Measurements from ENCODE around the gene FGD4.

Gene FGD4

GRCh38 chr12:32483499-32483898 is 84.1 kb downstream of the FGD4 start:
- peaks cover 0 to 30% (median 19%) of the 10 kb centered on the region in 5 donors for H3K4me1 ChIP-seq (ENCODE audit: control insufficient read depth in 5 of 5, insufficient read depth in 5 of 5, low read length in 5 of 5)
- H3K27ac ChIP-seq (ENCODE audit: low read depth, low read length): peak overlapping the region; percentile 38
- no peak overlapping the region for H3K9ac ChIP-seq (ENCODE audit: low read length in 5 of 5)
- no peaks in the 10 kb centered on the region for H3K27me3 ChIP-seq (ENCODE audit: control insufficient read depth in 5 of 5, insufficient read depth in 4 of 5, low read length in 5 of 5)
- no peaks in the 10 kb centered on the region for H3K36me3 ChIP-seq (ENCODE audit: control insufficient read depth in 5 of 5, insufficient read depth in 5 of 5, low read length in 5 of 5)
- no peak overlapping the region for H3K4me3 ChIP-seq (ENCODE audit: low read depth in 1 of 5, low read length in 5 of 5)
- no peaks in the 10 kb centered on the region for H3K9me3 ChIP-seq (ENCODE audit: control insufficient read depth in 5 of 5, low read length in 5 of 5)

DNA sequence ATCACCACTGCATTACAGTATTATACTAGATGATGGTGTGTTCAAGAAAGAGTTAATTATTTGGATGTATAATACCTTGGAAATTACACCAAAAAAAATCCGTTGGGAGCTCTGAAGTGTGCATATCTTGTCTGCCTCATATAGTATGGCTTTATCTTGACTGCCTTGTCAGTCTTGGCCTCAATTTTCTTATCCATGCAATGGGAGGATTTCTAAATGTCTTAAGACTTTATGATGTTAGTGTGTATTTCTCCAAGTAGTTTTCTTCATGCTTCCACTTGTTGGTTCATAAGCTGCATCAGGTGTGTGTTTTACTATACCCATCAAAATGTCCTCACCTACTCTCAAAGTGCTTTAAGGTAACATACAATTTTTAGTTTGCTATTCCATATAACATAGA is 84.6 kb downstream of the FGD4 start:
- Histone ChIP-seq H3K4me3 (ENCODE audit: low read depth in 1 of 5, low read length in 5 of 5) (no peak overlapping the region), H3K9ac (ENCODE audit: low read length in 5 of 5) (no peak overlapping the region), H3K27ac (ENCODE audit: low read depth, low read length) (no peak overlapping the region), H3K27me3 (ENCODE audit: control insufficient read depth in 5 of 5, insufficient read depth in 4 of 5, low read length in 5 of 5) (no peaks in the 10 kb centered on the region), H3K9me3 (ENCODE audit: control insufficient read depth in 5 of 5, low read length in 5 of 5) (no peaks in the 10 kb centered on the region), H3K4me1 (ENCODE audit: control insufficient read depth in 5 of 5, insufficient read depth in 5 of 5, low read length in 5 of 5) (peaks cover 0 to 30% (median 19%) of the 10 kb centered on the region in 5 donors), H3K36me3 (ENCODE audit: control insufficient read depth in 5 of 5, insufficient read depth in 5 of 5, low read length in 5 of 5) (no peaks in the 10 kb centered on the region)

- Histone ChIP-seq H3K4me3 (ENCODE audit: low read depth in 1 of 5, low read length in 5 of 5) (no peak overlapping the region), H3K4me1 (ENCODE audit: control insufficient read depth in 5 of 5, insufficient read depth in 5 of 5, low read length in 5 of 5) (peaks cover 0 to 30% (median 19%) of the 10 kb centered on the region in 5 donors), H3K9me3 (ENCODE audit: control insufficient read depth in 5 of 5, low read length in 5 of 5) (no peaks in the 10 kb centered on the region), H3K27ac (ENCODE audit: low read depth, low read length) (peak overlapping the region; percentile 57), H3K36me3 (ENCODE audit: control insufficient read depth in 5 of 5, insufficient read depth in 5 of 5, low read length in 5 of 5) (no peaks in the 10 kb centered on the region), H3K27me3 (ENCODE audit: control insufficient read depth in 5 of 5, insufficient read depth in 4 of 5, low read length in 5 of 5) (no peaks in the 10 kb centered on the region), H3K9ac (ENCODE audit: low read length in 5 of 5) (peak overlapping the region in 1 of 5 donors; percentile 59)
Measured at GRCh38 chr12:32486158-32486557, 86.8 kb downstream of the FGD4 start.

DNA sequence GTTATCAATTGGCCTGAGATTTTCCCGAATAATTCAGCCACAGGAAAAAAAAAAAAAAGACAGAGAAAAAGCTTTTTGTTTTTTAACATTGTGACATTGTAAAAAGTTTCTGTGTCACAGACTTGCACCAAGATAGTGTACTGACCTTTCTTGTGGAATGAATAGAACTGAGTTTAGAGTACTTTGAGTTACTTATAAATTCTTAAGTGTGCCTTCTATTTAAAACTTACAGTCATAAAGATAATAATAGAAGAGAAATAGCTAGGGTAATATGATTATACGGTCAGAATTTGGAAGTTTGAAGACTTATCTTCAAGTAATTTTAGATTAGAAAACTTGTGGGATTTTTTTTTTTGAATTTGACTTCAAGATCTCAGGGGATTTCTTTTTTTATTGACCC is 88.8 kb downstream of the FGD4 start:
- H3K27ac ChIP-seq (ENCODE audit: low read depth, low read length): no peak overlapping the region
- peaks cover 0 to 15% (median 8%) of the 10 kb centered on the region in 5 donors for H3K4me1 ChIP-seq (ENCODE audit: control insufficient read depth in 5 of 5, insufficient read depth in 5 of 5, low read length in 5 of 5)
- H3K36me3 ChIP-seq (ENCODE audit: control insufficient read depth in 5 of 5, insufficient read depth in 5 of 5, low read length in 5 of 5): no peaks in the 10 kb centered on the region

GRCh38 chr12:32489070-32489469 is 89.7 kb downstream of the FGD4 start:
- Histone ChIP-seq H3K27ac (ENCODE audit: low read depth, low read length) (no peak overlapping the region), H3K27me3 (ENCODE audit: control insufficient read depth in 5 of 5, insufficient read depth in 4 of 5, low read length in 5 of 5) (no peaks in the 10 kb centered on the region), H3K4me1 (ENCODE audit: control insufficient read depth in 5 of 5, insufficient read depth in 5 of 5, low read length in 5 of 5) (peaks cover 0 to 9% (median 5%) of the 10 kb centered on the region in 5 donors), H3K9me3 (ENCODE audit: control insufficient read depth in 5 of 5, low read length in 5 of 5) (no peaks in the 10 kb centered on the region), H3K4me3 (ENCODE audit: low read depth in 1 of 5, low read length in 5 of 5) (no peak overlapping the region), H3K36me3 (ENCODE audit: control insufficient read depth in 5 of 5, insufficient read depth in 5 of 5, low read length in 5 of 5) (no peaks in the 10 kb centered on the region), H3K9ac (ENCODE audit: low read length in 5 of 5) (no peak overlapping the region)

More for the DNA sequence above, 88.8 kb downstream of the FGD4 start:
- Histone ChIP-seq H3K27me3 (ENCODE audit: control insufficient read depth in 5 of 5, insufficient read depth in 4 of 5, low read length in 5 of 5) (no peaks in the 10 kb centered on the region), H3K9me3 (ENCODE audit: control insufficient read depth in 5 of 5, low read length in 5 of 5) (no peaks in the 10 kb centered on the region), H3K4me3 (ENCODE audit: low read depth in 1 of 5, low read length in 5 of 5) (no peak overlapping the region), H3K9ac (ENCODE audit: low read length in 5 of 5) (no peak overlapping the region)

DNA sequence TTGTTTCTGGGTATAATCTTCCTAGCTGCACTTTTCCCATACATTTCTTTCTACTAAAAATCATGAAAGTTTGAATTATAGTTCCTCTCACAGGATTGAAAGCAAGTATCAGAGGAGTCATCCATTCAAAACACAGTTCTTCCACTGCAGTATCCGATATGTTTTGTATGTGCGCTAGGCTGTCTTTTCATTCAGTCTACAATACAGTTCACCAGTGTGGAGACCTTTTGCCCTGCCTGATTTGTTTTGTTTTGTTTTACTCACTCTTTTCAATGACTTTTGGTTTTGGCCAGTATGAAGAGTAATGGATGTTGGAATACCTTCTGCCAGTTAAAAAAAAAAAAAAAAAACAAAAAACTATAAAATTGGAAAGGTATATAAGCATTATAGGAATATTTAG is 91.4 kb downstream of the FGD4 start:
- Histone ChIP-seq H3K9ac (ENCODE audit: low read length in 5 of 5) (no peak overlapping the region), H3K27ac (ENCODE audit: low read depth, low read length) (no peak overlapping the region), H3K27me3 (ENCODE audit: control insufficient read depth in 5 of 5, insufficient read depth in 4 of 5, low read length in 5 of 5) (no peaks in the 10 kb centered on the region), H3K9me3 (ENCODE audit: control insufficient read depth in 5 of 5, low read length in 5 of 5) (no peaks in the 10 kb centered on the region), H3K4me3 (ENCODE audit: low read depth in 1 of 5, low read length in 5 of 5) (no peak overlapping the region), H3K36me3 (ENCODE audit: control insufficient read depth in 5 of 5, insufficient read depth in 5 of 5, low read length in 5 of 5) (no peaks in the 10 kb centered on the region), H3K4me1 (ENCODE audit: control insufficient read depth in 5 of 5, insufficient read depth in 5 of 5, low read length in 5 of 5) (peaks cover 0 to 12% (median 5%) of the 10 kb centered on the region in 5 donors)

GRCh38 chr12:32493282-32493681 is 93.9 kb downstream of the FGD4 start:
- H3K9me3 ChIP-seq (ENCODE audit: control insufficient read depth in 5 of 5, low read length in 5 of 5): no peaks in the 10 kb centered on the region
- H3K4me3 ChIP-seq (ENCODE audit: low read depth in 1 of 5, low read length in 5 of 5): no peak overlapping the region
- no peak overlapping the region for H3K9ac ChIP-seq (ENCODE audit: low read length in 5 of 5)
- no peaks in the 10 kb centered on the region for H3K36me3 ChIP-seq (ENCODE audit: control insufficient read depth in 5 of 5, insufficient read depth in 5 of 5, low read length in 5 of 5)
- peaks cover 0 to 13% (median 0%) of the 10 kb centered on the region in 5 donors for H3K4me1 ChIP-seq (ENCODE audit: control insufficient read depth in 5 of 5, insufficient read depth in 5 of 5, low read length in 5 of 5)
- H3K27me3 ChIP-seq (ENCODE audit: control insufficient read depth in 5 of 5, insufficient read depth in 4 of 5, low read length in 5 of 5): no peaks in the 10 kb centered on the region
- H3K27ac ChIP-seq (ENCODE audit: low read depth, low read length): no peak overlapping the region

GRCh38 chr12:32494656-32495055 is 95.3 kb downstream of the FGD4 start:
- H3K36me3 ChIP-seq (ENCODE audit: control insufficient read depth in 5 of 5, insufficient read depth in 5 of 5, low read length in 5 of 5): no peaks in the 10 kb centered on the region
- no peak overlapping the region for H3K9ac ChIP-seq (ENCODE audit: low read length in 5 of 5)
- H3K4me3 ChIP-seq (ENCODE audit: low read depth in 1 of 5, low read length in 5 of 5): no peak overlapping the region
- H3K27ac ChIP-seq (ENCODE audit: low read depth, low read length): no peak overlapping the region
- no peaks in the 10 kb centered on the region for H3K27me3 ChIP-seq (ENCODE audit: control insufficient read depth in 5 of 5, insufficient read depth in 4 of 5, low read length in 5 of 5)
- peaks cover 0 to 13% (median 0%) of the 10 kb centered on the region in 5 donors for H3K4me1 ChIP-seq (ENCODE audit: control insufficient read depth in 5 of 5, insufficient read depth in 5 of 5, low read length in 5 of 5)
- H3K9me3 ChIP-seq (ENCODE audit: control insufficient read depth in 5 of 5, low read length in 5 of 5): no peaks in the 10 kb centered on the region

DNA sequence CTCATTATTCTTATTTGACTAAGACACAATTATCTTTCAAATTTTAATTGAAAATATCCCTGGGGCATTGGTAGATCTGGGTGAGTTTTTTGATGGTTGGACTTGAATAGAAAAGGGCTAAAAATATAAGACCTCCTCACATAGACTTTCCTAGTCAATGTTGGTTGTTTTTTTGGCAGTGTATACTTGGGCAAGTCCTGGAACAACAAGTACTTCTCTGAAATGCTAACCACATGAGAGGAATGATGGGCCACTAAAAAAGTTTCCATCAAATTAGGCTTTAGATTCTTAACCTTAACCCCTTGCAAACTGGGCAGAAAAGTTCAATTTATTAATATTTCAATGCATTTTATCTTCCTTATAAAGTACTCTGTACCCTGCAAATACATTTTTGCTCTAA is 97.6 kb downstream of the FGD4 start:
- no peaks in the 10 kb centered on the region for H3K27me3 ChIP-seq (ENCODE audit: control insufficient read depth in 5 of 5, insufficient read depth in 4 of 5, low read length in 5 of 5)
- H3K9ac ChIP-seq (ENCODE audit: low read length in 5 of 5): no peak overlapping the region
- no peak overlapping the region for H3K4me3 ChIP-seq (ENCODE audit: low read depth in 1 of 5, low read length in 5 of 5)
- H3K4me1 ChIP-seq (ENCODE audit: control insufficient read depth in 5 of 5, insufficient read depth in 5 of 5, low read length in 5 of 5): peaks cover 3 to 21% (median 12%) of the 10 kb centered on the region in 5 donors
- H3K9me3 ChIP-seq (ENCODE audit: control insufficient read depth in 5 of 5, low read length in 5 of 5): no peaks in the 10 kb centered on the region
- no peak overlapping the region for H3K27ac ChIP-seq (ENCODE audit: low read depth, low read length)
- H3K36me3 ChIP-seq (ENCODE audit: control insufficient read depth in 5 of 5, insufficient read depth in 5 of 5, low read length in 5 of 5): no peaks in the 10 kb centered on the region

GRCh38 chr12:32497864-32498263 is 98.5 kb downstream of the FGD4 start:
- Histone ChIP-seq H3K36me3 (ENCODE audit: control insufficient read depth in 5 of 5, insufficient read depth in 5 of 5, low read length in 5 of 5) (no peaks in the 10 kb centered on the region), H3K9ac (ENCODE audit: low read length in 5 of 5) (no peak overlapping the region), H3K9me3 (ENCODE audit: control insufficient read depth in 5 of 5, low read length in 5 of 5) (no peaks in the 10 kb centered on the region), H3K27me3 (ENCODE audit: control insufficient read depth in 5 of 5, insufficient read depth in 4 of 5, low read length in 5 of 5) (no peaks in the 10 kb centered on the region), H3K27ac (ENCODE audit: low read depth, low read length) (no peak overlapping the region), H3K4me3 (ENCODE audit: low read depth in 1 of 5, low read length in 5 of 5) (no peak overlapping the region), H3K4me1 (ENCODE audit: control insufficient read depth in 5 of 5, insufficient read depth in 5 of 5, low read length in 5 of 5) (peaks cover 5 to 30% (median 22%) of the 10 kb centered on the region in 5 donors)

- Histone ChIP-seq H3K27me3 (ENCODE audit: control insufficient read depth in 5 of 5, insufficient read depth in 4 of 5, low read length in 5 of 5) (no peaks in the 10 kb centered on the region), H3K4me3 (ENCODE audit: low read depth in 1 of 5, low read length in 5 of 5) (no peak overlapping the region), H3K9me3 (ENCODE audit: control insufficient read depth in 5 of 5, low read length in 5 of 5) (no peaks in the 10 kb centered on the region), H3K27ac (ENCODE audit: low read depth, low read length) (no peak overlapping the region), H3K9ac (ENCODE audit: low read length in 5 of 5) (no peak overlapping the region), H3K4me1 (ENCODE audit: control insufficient read depth in 5 of 5, insufficient read depth in 5 of 5, low read length in 5 of 5) (peaks cover 6 to 36% (median 27%) of the 10 kb centered on the region in 5 donors), H3K36me3 (ENCODE audit: control insufficient read depth in 5 of 5, insufficient read depth in 5 of 5, low read length in 5 of 5) (no peaks in the 10 kb centered on the region)
Measured at GRCh38 chr12:32499048-32499447, 99.7 kb downstream of the FGD4 start.

Data from subcutaneous abdominal adipose tissue (tissue), 5 donors.